GM10248 (cell line): ENCODE results near the gene ZSWIM9.

Experiments used
- CTCF ChIA-PET: fragments of 300-600 bp; sonication (Branson Sonifier 250); formaldehyde crosslinking; extraction: SDS; loops from one replicate; lab custom pipeline; 2021; ENCODE audit warnings: antibody characterized with exemption; lab: Yijun Ruan, JAX
- POLR2A ChIA-PET: fragments of 350-650 bp; sonication (Branson Sonifier 250); formaldehyde crosslinking; extraction: SDS; loops from one replicate; lab custom pipeline; 2020; ENCODE audit warnings: antibody characterized with exemption; lab: Yijun Ruan, JAX
- DNase-seq: peaks from one replicate; pipeline ENCODE4 v3.0.0; 2012; ENCODE audit errors: extremely low spot score
- TF ChIP-seq, protein P1 (sequence below): IDR thresholded peaks from 2 replicates; pipeline ENCODE4 v1.5.1; 2012; ENCODE audit warnings: mild to moderate bottlenecking, low read depth; ENCODE audit errors: extremely low read depth, missing control alignments, control extremely low read depth

The ZSWIM9 gene

DNA sequence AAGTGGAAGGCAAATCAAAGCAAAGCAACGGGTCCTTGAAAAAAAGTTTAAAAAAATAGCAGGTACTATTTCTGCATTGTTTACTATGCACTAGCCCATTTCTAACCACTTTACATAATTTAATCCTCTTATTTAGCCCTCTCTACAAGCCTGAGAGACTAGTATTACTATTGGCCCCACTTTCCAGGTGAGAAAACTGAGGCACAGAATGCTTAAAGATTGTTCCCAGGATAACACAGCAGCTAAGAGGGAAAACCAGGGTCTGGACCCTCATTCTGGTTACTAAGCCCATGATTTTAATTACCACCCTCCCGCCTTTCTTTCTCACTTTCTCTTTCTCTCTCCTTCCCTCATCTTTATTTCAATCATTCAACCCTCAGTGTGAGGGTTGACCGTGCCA lies 5.7 kb downstream of the ZSWIM9 start:
- POLR2A ChIA-PET = no interaction called here
- CTCF ChIA-PET = no interaction called here
- no peak for DNase-seq
- TF ChIP-seq, protein P1, sequence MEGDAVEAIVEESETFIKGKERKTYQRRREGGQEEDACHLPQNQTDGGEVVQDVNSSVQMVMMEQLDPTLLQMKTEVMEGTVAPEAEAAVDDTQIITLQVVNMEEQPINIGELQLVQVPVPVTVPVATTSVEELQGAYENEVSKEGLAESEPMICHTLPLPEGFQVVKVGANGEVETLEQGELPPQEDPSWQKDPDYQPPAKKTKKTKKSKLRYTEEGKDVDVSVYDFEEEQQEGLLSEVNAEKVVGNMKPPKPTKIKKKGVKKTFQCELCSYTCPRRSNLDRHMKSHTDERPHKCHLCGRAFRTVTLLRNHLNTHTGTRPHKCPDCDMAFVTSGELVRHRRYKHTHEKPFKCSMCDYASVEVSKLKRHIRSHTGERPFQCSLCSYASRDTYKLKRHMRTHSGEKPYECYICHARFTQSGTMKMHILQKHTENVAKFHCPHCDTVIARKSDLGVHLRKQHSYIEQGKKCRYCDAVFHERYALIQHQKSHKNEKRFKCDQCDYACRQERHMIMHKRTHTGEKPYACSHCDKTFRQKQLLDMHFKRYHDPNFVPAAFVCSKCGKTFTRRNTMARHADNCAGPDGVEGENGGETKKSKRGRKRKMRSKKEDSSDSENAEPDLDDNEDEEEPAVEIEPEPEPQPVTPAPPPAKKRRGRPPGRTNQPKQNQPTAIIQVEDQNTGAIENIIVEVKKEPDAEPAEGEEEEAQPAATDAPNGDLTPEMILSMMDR = no peak

GRCh38 chr19:48181505-48181904 lies 11.0 kb downstream of the ZSWIM9 start:
- TF ChIP-seq, protein P1 = no peak
- no peak for DNase-seq
- ChIA-PET POLR2A (no interaction called here), CTCF (no interaction called here)

DNA sequence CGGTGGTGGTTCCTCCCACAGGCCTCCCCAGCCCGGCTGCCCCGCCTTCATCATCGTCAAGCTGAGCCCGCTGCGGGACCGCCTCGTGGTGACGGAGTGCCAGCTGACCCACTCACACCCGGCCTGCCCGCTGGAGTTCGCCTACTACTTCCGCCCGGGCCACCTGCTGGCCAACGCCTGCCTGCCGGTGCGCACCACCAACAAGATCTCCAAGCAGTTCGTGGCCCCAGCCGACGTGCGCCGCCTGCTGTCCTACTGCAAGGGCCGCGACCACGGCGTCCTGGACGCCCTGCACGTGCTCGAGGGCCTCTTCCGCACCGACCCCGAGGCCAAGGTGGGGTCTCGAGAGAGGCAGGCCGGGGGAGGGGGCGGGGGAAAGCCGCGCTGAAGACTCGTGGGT lies 12.0 kb downstream of the ZSWIM9 start:
- ChIA-PET POLR2A (no interaction called here), CTCF (no interaction called here)
- TF ChIP-seq, protein P1 = no peak
- no peak for DNase-seq

DNA sequence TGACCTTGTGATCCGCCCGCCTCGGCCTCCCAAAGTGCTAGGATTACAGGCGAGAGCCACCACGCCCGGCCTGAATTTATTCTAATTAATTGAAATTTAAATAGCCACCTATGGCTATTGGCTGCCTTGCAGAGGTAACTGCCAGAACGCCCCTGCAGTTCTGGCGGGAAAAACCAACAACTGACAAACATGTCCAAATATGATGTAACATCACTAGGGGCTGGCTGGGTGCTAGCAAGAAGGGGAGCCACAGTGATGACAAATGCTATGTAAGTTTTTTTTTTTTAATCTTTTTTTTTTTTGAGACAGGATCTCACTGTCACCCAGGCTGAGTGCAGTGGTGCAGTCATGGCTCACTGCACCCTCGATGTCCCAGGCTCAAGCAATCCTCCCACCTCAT lies 12.9 kb downstream of the ZSWIM9 start:
- DNase-seq = no peak
- ChIA-PET CTCF (no interaction called here), POLR2A (no interaction called here)
- TF ChIP-seq, protein P1 = no peak

- POLR2A ChIA-PET = no interaction called here
- TF ChIP-seq, protein P1 = no peak
- no peak for DNase-seq
- CTCF ChIA-PET = interaction anchor here (1.6 to 3.5 kb wide), 5 partner anchors 9 to 74 kb away, joined by 4 to 11 read pairs (median 8); no protein-coding TSS in a partner anchor
Measured at GRCh38 chr19:48186015-48186414, 15.5 kb downstream of the ZSWIM9 start.

GRCh38 chr19:48186541-48186991 lies 16.1 kb downstream of the ZSWIM9 start:
- ChIA-PET POLR2A (interaction anchor here (0.6 kb wide), 1 partner anchor 135 kb away, joined by 3 read pairs; no protein-coding TSS in a partner anchor), CTCF (interaction anchor here (1.6 to 3.5 kb wide), 5 partner anchors 8 to 74 kb away, joined by 4 to 11 read pairs (median 8); no protein-coding TSS in a partner anchor)
- TF ChIP-seq, protein P1 = no peak
- DNase-seq = no peak
